HPDE6-E6E7 (cell line): ENCODE data around the gene KIDINS220.

Source experiments
- DNase-seq: peaks from one replicate; pipeline ENCODE4 v3.0.0; 2011; ENCODE audit warnings: missing footprints; ENCODE audit errors: extremely low spot score

KIDINS220 gene

DNA sequence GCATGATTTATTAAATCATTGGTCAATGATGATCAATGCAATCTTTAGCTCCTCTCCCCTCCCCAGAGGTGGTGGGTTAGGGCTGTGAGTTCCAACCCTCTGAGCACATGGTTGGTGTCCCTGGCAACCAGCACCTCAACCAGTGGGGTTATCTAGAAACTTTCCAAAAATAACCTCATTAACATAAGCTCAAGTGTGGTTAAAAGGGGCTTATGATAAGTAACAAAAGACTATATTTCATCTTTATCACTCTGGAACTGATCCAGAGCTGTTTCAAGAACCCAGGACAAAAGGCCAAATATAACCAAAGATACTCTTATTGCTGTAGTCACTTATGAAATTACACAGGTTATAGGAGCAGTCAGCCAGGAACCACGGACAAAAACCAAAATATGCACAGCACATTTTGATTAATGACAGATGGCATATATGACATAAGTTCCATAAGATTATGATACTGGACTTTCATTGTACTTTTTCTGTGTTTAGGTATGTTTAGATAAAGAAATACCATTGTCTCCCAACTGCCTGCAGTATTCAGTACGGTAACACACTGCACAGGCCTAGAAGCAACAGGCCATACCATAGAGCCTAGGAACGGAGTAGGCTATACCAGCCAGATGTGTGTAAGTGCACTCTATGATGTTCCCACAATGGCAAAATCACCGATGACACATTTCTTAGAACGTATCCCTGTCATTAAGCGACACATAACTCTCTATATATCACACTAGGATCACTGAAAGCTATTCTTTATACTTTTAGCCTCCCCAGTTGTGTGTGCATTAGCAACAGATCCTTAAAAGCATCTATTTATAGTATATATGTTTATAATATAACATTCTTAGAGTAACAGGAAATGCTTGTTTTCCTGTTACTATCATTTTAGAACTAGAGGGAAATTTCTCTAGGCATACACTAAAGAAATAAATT is 31.9 kb downstream of the KIDINS220 start:
- DNase-seq: no peak

DNA sequence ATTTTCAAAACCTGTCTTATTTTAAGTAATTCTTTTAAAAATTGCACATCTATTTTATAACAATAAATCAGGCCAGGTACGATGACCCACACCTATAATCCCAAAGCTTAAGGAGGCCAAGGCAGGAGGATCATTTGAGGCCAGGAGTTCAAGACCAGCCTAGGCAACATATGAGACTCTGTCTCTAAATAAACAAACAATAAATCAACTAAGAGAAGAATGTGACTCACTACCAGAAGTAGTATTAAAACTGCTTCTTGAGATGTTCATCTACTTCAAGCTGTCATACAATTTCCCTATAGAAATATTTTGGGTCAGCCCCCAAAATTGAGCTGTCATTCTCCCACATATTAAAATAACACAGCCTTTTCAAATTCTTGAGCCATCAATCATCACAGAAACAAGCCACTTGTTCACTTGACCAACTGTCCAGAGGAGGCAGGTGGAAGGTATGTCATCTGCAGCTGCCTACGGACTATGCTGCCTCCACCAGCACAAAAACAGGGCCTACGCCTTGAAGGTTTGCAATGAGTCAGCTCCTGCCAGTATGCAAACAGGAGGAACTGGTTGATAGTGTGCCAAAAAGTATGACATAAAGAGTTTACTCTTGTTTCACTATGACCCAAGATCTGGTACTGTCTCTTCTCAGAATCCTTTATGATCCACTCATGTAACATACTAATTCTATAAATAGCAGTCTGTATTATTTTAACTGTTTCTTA is 33.6 kb downstream of the KIDINS220 start:
- DNase-seq: peak; percentile 91

DNA sequence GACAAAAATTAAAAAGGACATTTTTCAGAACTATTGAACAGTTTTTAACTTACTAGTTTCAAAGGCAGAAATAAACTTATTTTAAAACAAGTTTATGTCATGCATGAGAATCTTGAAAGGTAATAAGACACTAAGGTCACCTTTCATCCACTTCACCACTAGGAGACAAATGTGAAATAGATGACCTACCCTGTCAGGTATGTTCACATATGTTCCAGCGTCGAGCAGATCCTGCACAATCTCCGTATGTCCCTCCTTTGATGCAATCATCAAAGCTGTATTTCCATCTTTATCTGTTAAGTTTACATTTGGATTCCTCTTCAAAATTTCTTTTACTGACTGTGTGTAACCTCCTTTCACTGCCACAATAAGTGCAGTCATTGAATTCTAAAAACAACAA is 34.7 kb downstream of the KIDINS220 start:
- no peak for DNase-seq

DNA sequence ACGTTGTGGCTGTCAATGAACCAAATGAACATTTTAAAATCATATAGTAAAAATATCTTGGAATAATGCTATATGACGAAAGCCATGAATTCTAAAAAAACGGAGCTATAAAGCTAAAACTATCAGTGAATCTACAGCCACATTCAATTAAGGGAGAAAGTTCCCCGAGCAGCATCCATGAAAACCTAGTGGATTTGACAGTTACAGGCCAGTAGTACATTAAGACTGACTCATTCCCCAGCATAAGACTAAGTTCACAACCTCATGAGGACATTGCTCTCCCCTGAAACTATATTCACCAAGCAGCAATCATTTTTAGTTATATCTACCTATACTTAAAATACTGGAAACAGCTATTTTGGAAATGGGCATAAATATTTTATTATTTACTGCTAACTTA is 36.6 kb downstream of the KIDINS220 start:
- DNase-seq: no peak

DNA sequence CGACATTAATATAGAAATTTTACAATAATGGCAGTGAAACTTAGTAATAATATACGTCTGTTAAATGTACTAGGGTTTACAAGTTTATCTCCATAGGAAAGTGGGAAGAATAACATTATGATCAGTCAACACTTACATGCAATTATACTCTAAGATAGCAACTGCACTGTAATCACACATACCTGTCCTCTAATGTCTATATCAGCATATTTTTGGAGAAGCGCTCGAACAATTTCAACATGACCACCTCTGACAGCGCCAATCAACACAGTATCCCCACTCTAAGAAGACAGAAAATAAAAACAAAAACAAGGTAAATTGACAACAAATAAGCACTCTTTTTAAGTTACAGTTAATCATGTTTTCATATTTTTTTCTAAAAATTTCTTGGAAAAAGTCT is 37.2 kb downstream of the KIDINS220 start:
- DNase-seq: no peak

DNA sequence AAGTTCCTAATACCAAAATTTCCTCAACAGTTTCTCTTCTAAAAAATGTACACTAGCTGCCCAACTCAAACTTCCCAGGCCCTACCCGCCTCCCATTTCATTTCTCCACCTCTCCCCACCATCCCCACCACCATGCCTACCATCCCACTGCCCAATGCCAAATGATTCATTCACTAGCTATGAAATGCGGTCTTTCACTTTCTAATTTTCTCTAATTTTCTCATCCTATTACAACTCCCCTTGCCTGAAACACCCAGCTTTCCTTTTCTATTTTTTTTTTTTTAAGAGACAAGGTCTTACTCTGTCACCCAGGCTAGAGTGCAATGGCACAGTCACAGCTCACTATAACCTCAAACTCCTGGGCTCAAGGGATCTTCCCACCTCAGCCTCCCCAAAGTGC is 38.4 kb downstream of the KIDINS220 start:
- no peak for DNase-seq

DNA sequence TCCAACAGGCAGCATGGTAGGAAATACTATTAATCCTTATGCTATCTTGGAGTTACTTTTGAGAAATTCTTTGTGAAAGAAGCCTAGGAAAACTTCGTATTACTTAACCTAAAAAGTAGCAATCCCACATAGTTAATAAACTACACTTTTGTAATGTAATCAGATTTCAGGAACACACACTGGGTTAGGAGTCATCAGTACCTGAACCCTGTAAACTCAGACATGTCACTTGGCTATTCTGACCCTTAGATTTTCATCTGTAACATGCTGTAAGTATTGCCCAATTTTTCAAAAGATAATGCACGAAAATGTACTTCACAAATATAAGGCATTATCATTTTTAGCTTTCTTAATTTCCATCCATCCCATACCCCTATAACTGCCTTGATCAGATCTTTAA is 39.0 kb downstream of the KIDINS220 start:
- DNase-seq: no peak

DNA sequence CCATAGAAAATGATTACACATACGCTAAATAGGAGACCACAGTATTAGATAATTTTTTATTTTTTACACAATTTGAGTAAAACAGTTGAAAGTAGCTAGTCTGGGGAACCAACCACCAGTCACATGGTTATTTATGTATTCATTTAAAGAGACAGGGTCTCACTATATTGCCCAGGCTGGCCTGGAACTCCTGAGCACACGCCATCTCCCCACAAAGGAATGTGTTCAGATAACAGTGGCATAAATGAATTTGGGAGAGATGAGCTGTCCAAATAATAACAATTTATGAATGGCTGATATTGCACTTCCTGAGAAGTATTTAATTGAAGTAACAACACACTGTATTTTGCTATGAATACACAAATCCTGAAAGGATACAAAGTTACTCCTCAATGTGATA is 39.7 kb downstream of the KIDINS220 start:
- no peak for DNase-seq

DNA sequence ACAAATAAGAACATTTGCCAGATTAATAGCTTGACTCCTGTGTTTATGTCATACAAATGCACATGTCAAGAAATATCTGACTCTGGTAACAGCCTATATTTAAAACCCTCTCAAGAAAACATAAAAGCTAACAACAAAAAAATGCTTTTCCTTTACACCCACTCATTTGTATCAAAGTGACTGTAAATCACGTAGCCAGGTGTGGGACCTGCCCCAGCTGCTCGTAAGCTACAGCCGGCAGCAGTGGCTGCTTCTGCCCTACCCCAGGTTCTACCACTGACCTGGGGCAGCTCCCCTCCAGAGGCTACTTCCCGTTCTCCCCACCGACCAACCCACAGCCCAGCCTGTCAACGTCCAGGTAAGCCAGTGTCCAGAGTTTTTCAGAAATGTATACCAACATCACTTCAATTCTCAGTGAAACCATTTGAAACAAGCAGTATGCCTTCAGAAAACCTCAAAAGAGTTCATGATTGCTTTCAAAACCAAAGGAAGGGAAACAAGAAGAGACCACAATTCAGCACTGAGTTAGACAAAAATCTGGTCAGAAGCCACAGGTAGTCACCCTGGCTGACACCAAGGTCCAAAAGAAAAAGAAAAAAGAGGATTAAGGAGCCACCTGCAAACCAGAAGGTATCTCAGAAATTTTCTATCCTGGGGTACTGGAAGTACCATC is 40.4 kb downstream of the KIDINS220 start:
- no peak for DNase-seq

DNA sequence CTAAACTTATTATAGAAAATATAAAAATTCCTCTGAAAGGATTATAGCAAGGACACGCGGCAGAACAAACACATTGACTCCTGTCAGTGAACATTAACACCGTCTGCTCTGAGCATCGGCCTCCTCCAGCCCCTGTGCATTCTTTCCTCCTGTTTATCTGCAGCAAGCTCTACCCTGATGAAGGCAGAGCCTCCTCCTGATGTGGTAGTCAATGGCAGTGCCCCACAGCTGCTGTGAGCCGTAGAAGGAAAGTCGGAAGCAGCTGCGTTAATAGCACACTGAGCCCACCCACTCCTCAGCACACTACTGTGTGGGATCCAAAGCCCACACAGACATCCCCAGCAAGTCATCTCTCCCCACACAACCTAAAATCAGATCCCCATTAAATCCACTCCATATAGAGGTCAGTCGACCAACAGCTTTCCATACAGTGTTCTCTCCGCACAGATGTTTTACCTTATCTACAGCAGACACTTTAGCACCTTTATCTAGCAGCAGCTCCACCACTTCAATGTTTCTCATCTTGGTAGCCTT is 41.0 kb downstream of the KIDINS220 start:
- DNase-seq: no peak

DNA sequence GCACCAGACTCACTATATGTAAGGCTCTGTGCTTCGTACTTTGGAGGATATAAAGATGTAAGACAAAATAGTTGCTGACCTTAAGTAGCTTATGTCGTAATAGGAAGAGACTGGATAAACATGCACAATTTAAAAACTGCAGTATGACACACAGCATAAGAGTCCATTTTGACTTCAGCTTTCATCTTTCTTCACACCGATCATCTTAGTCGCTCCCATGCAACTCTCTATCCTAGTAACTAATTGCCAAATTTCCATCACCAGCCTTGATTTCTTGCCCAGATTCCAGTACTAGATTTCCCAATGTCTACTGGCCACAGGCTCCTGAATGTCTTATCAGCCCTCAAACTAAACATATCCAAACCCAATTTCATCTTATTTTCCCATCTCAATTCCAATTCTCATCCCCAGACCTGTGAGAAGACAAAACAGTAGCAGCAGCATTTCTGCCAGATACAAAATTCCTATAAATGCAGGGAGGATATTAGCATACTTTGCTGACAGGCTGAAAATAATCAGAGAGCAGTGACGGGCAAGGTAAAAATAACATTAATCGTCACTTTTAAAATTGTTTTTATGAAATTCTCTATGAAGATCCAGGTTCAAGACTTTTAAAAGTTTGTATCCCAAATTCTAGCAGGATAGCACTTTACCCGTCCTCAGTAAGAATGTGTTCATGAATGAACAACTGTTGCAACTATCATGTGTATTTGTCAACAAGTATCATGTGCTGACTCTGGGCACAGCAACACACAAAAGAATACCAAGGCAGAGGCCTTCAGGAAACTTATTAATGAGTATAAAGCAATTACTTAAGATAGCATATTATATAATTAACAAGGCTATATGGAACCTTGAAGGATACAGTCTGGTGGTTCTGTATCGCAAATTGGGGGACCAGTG is 42.2 kb downstream of the KIDINS220 start:
- DNase-seq: no peak

DNA sequence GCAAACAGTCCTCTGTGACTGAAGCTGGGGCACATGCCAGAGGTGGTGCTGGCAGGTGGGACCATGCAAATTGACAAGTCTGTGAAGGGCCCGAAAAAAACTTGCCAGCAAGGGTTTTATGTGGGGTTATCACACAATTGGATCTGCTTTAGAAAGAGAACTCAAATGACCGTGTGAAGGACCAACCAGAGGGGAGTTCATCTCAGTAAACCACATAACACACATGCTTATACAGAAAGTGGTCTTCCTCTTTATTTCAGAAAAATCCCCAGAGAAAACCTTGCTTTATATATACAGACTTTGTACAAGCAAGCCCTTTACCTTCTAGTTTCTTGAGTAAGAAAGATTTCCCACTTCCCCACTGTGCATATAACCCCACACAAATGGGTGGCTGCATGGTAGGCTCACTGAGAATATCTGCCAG is 46.7 kb downstream of the KIDINS220 start:
- DNase-seq: no peak

DNA sequence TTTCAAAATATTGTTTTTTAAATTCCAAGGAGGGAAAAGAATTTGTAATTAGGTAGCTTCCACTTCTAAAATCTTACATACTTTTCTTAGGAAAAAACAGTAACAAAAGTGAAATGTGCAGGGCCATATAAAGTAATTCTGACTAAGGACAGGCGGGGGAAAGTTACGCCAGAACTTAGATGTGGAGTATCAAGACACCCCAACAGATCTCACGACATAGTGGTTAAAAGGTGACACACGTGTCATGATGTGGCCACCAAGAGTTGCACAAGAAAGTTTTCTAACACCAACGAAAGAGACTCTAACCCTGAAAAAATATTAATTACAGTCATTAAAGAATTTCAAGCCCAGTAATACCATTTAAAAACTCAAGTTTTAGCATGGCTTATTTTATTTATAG is 51.0 kb downstream of the KIDINS220 start:
- DNase-seq: no peak

DNA sequence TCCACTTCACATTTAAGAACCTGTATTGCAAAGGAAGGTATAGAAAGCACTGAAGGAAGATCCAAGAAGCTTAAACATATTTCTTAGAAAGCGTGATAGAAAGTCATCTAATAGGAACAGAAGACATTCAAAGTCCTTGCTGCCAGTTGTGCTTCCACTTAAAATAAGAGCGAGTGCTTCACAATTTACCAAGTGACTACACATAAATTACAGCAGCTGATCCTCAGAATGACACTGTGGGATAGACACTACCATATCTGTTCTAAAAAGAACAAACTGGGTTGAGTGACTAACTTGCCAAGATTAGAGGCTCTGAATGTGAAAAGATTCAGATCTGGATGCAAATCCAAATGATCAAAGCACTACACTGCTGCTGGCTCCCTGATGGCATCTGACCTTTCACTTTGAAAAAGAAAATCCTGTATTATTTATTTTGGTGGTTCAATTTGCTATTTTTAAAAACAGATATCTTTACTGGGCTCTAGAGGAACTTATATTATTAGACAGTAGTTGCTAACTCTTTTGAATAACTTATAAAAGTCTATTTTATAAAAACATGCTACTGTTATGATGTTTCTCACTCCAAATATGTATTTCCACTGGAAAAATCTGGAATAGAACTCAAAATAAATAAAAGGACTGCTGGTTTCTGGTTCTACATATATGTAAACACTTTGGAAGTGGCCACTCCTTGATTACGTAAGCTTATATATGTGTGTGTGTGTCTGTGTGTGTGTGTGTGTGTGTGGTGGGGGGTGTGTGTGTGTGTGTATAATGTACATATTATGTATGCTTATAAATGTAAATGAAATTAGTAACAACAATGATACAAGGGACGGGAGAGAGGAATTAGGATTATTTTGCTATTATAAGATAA is 57.4 kb downstream of the KIDINS220 start:
- no peak for DNase-seq

DNA sequence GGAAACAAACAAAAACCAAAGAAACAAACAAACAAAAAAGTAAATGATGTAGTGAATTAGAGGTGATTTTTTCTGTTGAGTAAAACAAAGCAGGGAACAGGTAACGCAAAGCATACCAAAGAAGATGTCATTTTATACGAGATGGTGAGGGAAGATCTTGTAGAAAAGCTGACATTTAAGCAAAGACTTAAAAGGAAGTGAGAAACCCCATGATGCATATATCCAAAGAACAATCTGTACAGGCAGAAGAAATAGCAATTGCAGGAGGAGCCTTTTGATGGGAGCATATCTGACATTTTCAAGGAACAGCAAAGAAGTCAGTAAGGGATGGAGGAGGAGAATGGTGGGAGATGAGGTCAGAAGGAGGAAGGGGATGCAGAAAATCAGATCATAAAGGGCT is 63.0 kb downstream of the KIDINS220 start:
- no peak for DNase-seq

DNA sequence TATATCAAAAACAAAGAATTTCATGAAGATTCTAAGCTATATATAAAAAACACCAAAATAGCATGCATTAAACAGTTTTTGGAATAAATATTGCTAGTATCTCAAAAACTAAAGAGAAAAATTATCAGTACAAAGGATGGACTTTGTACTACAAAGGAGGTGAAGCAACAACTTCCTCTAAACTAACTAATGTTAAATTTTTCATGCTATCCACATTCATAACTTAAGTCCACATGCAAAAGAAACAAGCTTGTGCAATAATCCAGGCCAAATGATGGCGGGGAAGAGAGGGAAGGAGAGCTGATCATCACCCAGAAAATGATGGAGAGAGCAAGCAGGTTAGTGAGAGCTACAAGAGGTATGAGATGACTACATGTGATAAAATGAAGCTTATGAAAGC is 70.1 kb downstream of the KIDINS220 start:
- DNase-seq: no peak

DNA sequence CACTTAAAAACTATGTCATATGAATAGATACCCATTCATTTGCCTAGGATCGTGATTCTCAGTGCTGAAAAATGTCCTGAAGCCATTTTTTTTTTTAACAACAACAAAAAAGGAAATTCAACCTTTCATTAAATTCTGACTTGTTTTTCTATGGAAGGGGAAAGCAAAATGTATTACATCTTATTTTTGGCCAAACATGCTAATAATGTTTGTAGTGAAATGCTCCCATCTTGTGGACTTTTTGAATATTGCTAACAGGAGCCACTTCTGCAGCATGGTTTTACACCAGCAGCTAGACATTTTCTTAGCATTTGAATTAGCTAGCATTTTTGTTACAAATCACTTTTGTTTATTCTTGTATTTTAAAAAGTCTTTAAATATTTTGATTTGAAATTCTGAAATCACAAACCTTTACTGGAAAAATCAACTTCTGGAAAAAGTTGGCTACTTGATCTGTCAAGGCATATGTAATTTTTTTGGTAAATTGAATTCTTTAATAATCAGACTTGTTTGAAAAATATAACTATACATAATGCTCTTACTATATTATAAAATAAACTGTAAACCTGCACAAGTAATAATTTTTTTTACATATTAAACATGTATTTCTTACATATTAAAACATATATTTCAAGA is 75.8 kb downstream of the KIDINS220 start:
- peak; percentile 8 for DNase-seq

DNA sequence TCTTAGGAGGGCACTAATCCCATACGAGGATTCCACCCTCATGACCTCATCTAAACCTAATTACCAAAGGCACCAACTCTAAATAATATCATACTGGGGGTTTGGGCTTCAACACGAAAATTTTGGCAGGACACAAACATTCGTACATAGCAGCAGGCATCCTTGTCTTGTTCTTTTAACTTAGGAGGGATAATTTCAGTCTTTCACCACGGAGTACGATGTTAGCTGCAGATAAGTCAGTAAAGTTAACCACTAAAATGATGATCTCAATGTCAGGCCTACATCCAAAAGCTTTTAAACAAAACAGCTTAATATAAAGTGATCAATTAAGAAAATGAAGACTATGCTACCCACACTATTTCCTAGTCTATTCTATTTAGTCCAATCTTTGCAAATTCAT is 80.7 kb downstream of the KIDINS220 start:
- no peak for DNase-seq

DNA sequence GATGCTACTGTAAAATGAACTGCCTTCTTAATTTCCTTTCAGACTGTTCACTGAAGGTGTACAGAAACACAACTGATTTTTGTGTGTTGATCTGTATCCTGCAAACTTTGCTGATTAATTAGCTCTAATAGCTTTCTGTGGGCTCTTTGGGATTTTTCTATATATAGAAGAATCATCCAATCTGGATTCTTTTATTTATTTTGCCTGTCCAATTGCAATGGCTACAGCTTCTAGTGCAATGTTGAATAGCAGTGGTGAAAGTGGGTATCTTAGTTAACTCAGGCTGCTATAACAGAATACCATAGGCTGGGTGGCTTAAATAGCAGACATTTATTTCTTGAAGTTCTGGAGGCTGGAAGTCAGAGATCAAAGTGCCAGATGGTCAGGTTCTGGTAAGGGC is 81.2 kb downstream of the KIDINS220 start:
- DNase-seq: no peak
